T-cell (primary cell): ENCODE measurements around the gene TNFRSF17. TPM values are rescaled to one million over a fixed set of nuclear protein-coding genes. Genes with fewer than 3 reads are reported as not detected.

ENCODE experiments used
- ATAC-seq, 4 experiments: fragments of 200-7000 bp in 3 of 4; fragments of 150-1000 bp in 1 of 4; cut with Tn5 transposase; replicated peaks in 1 of 4; 1 replicate in 3 of 4; 2 replicates in 1 of 4; pipeline ENCODE4 v1.10.0; 2021; ENCODE audit warnings: moderate library complexity in 3 of 4, mild to moderate bottlenecking in 2 of 4, moderate number of reproducible peaks in 1 of 4
- CTCF ChIA-PET, 2 donors: fragments of 300-600 bp; sonication (Branson Sonifier 250); formaldehyde crosslinking; loops; one replicate each; lab custom pipeline; 2022; ENCODE audit warnings: antibody characterized with exemption in 2 of 2; lab: Charles Lee
- POLR2A ChIA-PET, 2 donors: fragments of 300-600 bp; sonication (Branson Sonifier 250); formaldehyde crosslinking; loops; one replicate each; lab custom pipeline; 2022; ENCODE audit warnings: antibody characterized with exemption in 2 of 2; lab: Charles Lee
- DNase-seq, 35 experiments: peaks; one replicate each; pipeline versions ENCODE4 v3.0.0 to v3.0.0-alpha.2; 2013 to 2023
- H3K27ac ChIP-seq: one replicate; pipeline ENCODE4 v1.5.1; 2013; ENCODE audit warnings: low read length
- H3K27me3 ChIP-seq, 2 experiments: replicated peaks in 1 of 2; 1 replicate in 1 of 2; 2 replicates in 1 of 2; pipeline versions ENCODE4 v1.6.1 to v1.7.0; 2013; ENCODE audit warnings: low read length in 1 of 2, mixed read lengths in 1 of 2; ENCODE audit not compliant: control insufficient read depth in 2 of 2, insufficient read depth in 2 of 2; ENCODE audit errors: extremely low read depth in 1 of 2
- H3K36me3 ChIP-seq, 2 donors: 1 replicate in 1 of 2; 2 replicates in 1 of 2; pipeline versions ENCODE4 v1.6.1 to v1.7.0; 2013; ENCODE audit warnings: low read length in 1 of 2; ENCODE audit not compliant: control insufficient read depth in 2 of 2, insufficient read depth in 1 of 2; ENCODE audit errors: extremely low read depth in 1 of 2
- H3K4me1 ChIP-seq, 2 experiments: 1 replicate in 1 of 2; 2 replicates in 1 of 2; pipeline versions ENCODE4 v1.6.1 to v1.7.0; 2013; ENCODE audit warnings: low read length in 2 of 2, mixed read lengths in 1 of 2; ENCODE audit not compliant: insufficient read depth in 2 of 2, control insufficient read depth in 1 of 2; ENCODE audit errors: extremely low read depth in 1 of 2
- H3K4me3 ChIP-seq, 2 donors: 1 replicate in 1 of 2; 2 replicates in 1 of 2; pipeline versions ENCODE4 v1.5.1 to v1.7.0; 2013; ENCODE audit warnings: mild to moderate bottlenecking in 2 of 2, low read length in 1 of 2, moderate library complexity in 1 of 2; ENCODE audit not compliant: control insufficient read depth in 1 of 2; ENCODE audit errors: extremely low read depth in 1 of 2
- H3K9me3 ChIP-seq: 2 replicates; pipeline ENCODE4 v1.7.0; 2013
- H3K27ac Mint-ChIP-seq, 2 donors: one replicate each; pipeline ENCODE4 v1.8.0; 2020 to 2021; ENCODE audit warnings: mild to moderate bottlenecking in 2 of 2, mixed read lengths in 2 of 2
- H3K27me3 Mint-ChIP-seq, 2 donors: one replicate each; pipeline ENCODE4 v1.8.0; 2021 to 2022; ENCODE audit warnings: mixed read lengths in 2 of 2
- H3K36me3 Mint-ChIP-seq: one replicate; pipeline ENCODE4 v1.8.0; 2021; ENCODE audit warnings: mixed read lengths
- H3K4me1 Mint-ChIP-seq, 3 donors: one replicate each; pipeline ENCODE4 v1.8.0; 2020 to 2022; ENCODE audit warnings: mixed read lengths in 3 of 3, mild to moderate bottlenecking in 1 of 3
- H3K4me3 Mint-ChIP-seq, 3 donors: one replicate each; pipeline ENCODE4 v1.8.0; 2020 to 2022; ENCODE audit warnings: mild to moderate bottlenecking in 3 of 3, mixed read lengths in 3 of 3, moderate library complexity in 3 of 3
- H3K9me3 Mint-ChIP-seq, 3 donors: one replicate each; pipeline ENCODE4 v1.8.0; 2020 to 2022; ENCODE audit warnings: mixed read lengths in 3 of 3
- WGBS: methylation state at CpG from one replicate; pipeline ENCODE4 v1.1.5; 2013; ENCODE audit warnings: missing lambda C conversion rate; ENCODE audit not compliant: insufficient coverage; 5-methylcytosine and 5-hydroxymethylcytosine counted together
- total RNA-seq, 35 experiments: library from RNA in 6 of 35; stranded (reverse) in 6 of 35; fragments of 120-200 nt in 1 of 35; gene quantifications; one replicate each; pipeline versions ENCODE4 v1.2.1 to v1.2.4 and lab custom pipeline; 2013 to 2026

TNFRSF17 gene
- total RNA-seq, 5 donors from 2014 or later (not counting 1 experiment from before 2014, with no cell fraction given), result 0.41 to 1.4 (median 0.82) TPM

- ChIA-PET CTCF (no interaction called here), POLR2A (no interaction called here)
- WGBS, result no CpG with 5 or more reads among the region's 5 CpGs
- ATAC-seq (no peak), DNase-seq (no peak)
- H3K27me3 Mint-ChIP-seq, result no peaks in the 10 kb centered on the region
- Histone ChIP-seq H3K27ac (no peak overlapping the region), H3K4me1 (no peaks in the 10 kb centered on the region), H3K36me3 (peaks cover 2% of the 10 kb centered on the region in 2 donors), H3K9me3 (no peaks in the 10 kb centered on the region), H3K27me3 (no peaks in the 10 kb centered on the region), H3K4me3 (no peak overlapping the region)
- no peak overlapping the region for H3K4me3 Mint-ChIP-seq
- peaks cover 22% of the 10 kb centered on the region for H3K36me3 Mint-ChIP-seq
- no peak overlapping the region for H3K27ac Mint-ChIP-seq
- H3K4me1 Mint-ChIP-seq, result peaks cover 2 to 28% (median 11%) of the 10 kb centered on the region in 3 donors
- H3K9me3 Mint-ChIP-seq, result no peaks in the 10 kb centered on the region
These were observed 23.4 kb downstream of the TNFRSF17 start for GRCh38 chr16:11988258-11988978.

GRCh38 chr16:11990702-11991390, 25.8 kb downstream of the TNFRSF17 start:
- Histone ChIP-seq H3K4me3 (no peak overlapping the region), H3K9me3 (no peaks in the 10 kb centered on the region), H3K36me3 (peaks cover 0 to 2% of the 10 kb centered on the region in 2 donors), H3K4me1 (no peaks in the 10 kb centered on the region), H3K27me3 (no peaks in the 10 kb centered on the region), H3K27ac (no peak overlapping the region)
- H3K27me3 Mint-ChIP-seq, result no peaks in the 10 kb centered on the region
- peaks cover 10% of the 10 kb centered on the region for H3K36me3 Mint-ChIP-seq
- WGBS, result 88% methylated on average over 3 of the region's 11 CpGs
- ATAC-seq (no peak), DNase-seq (no peak)
- ChIA-PET POLR2A (interaction anchor here in 1 of 2 donors (0.5 kb wide), 1 partner anchor 30 kb away, joined by 6 read pairs; no protein-coding TSS in a partner anchor), CTCF (no interaction called here)
- no peaks in the 10 kb centered on the region for H3K9me3 Mint-ChIP-seq
- no peak overlapping the region for H3K27ac Mint-ChIP-seq
- peaks cover 0 to 11% (median 7%) of the 10 kb centered on the region in 3 donors for H3K4me1 Mint-ChIP-seq
- no peak overlapping the region for H3K4me3 Mint-ChIP-seq

- Histone ChIP-seq H3K4me1 (no peaks in the 10 kb centered on the region), H3K4me3 (no peak overlapping the region), H3K9me3 (no peaks in the 10 kb centered on the region), H3K36me3 (no peaks in the 10 kb centered on the region), H3K27ac (no peak overlapping the region), H3K27me3 (no peaks in the 10 kb centered on the region)
- CTCF ChIA-PET, result no interaction called here
- no peaks in the 10 kb centered on the region for H3K9me3 Mint-ChIP-seq
- no peaks in the 10 kb centered on the region for H3K27me3 Mint-ChIP-seq
- H3K36me3 Mint-ChIP-seq, result peaks cover 6% of the 10 kb centered on the region
- no peak overlapping the region for H3K4me3 Mint-ChIP-seq
- no peak overlapping the region for H3K27ac Mint-ChIP-seq
- 94% methylated on average over 3 of the region's 3 CpGs for WGBS
- H3K4me1 Mint-ChIP-seq, result peaks cover 3 to 9% (median 8%) of the 10 kb centered on the region in 3 donors
- ATAC-seq (no peak), DNase-seq (no peak)
- POLR2A ChIA-PET, result interaction anchor here in 1 of 2 donors (0.7 kb wide), 1 partner anchor 85 kb away, joined by 4 read pairs; no protein-coding TSS in a partner anchor
These were observed 27.1 kb downstream of the TNFRSF17 start for GRCh38 chr16:11992008-11992584.

GRCh38 chr16:11992586-11993524, 27.8 kb downstream of the TNFRSF17 start:
- H3K27ac Mint-ChIP-seq, result no peak overlapping the region
- peaks cover 3 to 15% (median 10%) of the 10 kb centered on the region in 3 donors for H3K4me1 Mint-ChIP-seq
- ATAC-seq (no peak), DNase-seq (no peak)
- no peak overlapping the region for H3K4me3 Mint-ChIP-seq
- no peaks in the 10 kb centered on the region for H3K27me3 ChIP-seq
- ChIA-PET POLR2A (interaction anchor here in 1 of 2 donors (0.7 kb wide), 1 partner anchor 85 kb away, joined by 4 read pairs; no protein-coding TSS in a partner anchor), CTCF (no interaction called here)
- H3K9me3 Mint-ChIP-seq, result no peaks in the 10 kb centered on the region
- no peak overlapping the region for H3K4me3 ChIP-seq
- no peaks in the 10 kb centered on the region for H3K4me1 ChIP-seq
- no peak overlapping the region for H3K27ac ChIP-seq
- WGBS, result 97% methylated on average over 7 of the region's 16 CpGs
- H3K36me3 Mint-ChIP-seq, result peaks cover 8% of the 10 kb centered on the region
- no peaks in the 10 kb centered on the region for H3K27me3 Mint-ChIP-seq
- H3K36me3 ChIP-seq, result no peaks in the 10 kb centered on the region
- H3K9me3 ChIP-seq, result no peaks in the 10 kb centered on the region

- POLR2A ChIA-PET, result no interaction called here
- WGBS, result 87% methylated on average over 6 of the region's 8 CpGs
- Mint-ChIP-seq H3K4me3 (no peak overlapping the region), H3K4me1 (peaks cover 12 to 25% (median 20%) of the 10 kb centered on the region in 3 donors), H3K36me3 (peaks cover 20% of the 10 kb centered on the region), H3K27me3 (no peaks in the 10 kb centered on the region), H3K9me3 (no peaks in the 10 kb centered on the region), H3K27ac (no peak overlapping the region)
- Histone ChIP-seq H3K9me3 (no peaks in the 10 kb centered on the region), H3K27me3 (no peaks in the 10 kb centered on the region), H3K4me3 (no peak overlapping the region), H3K36me3 (no peaks in the 10 kb centered on the region), H3K4me1 (peaks cover 0 to under 1% of the 10 kb centered on the region in 2 experiments), H3K27ac (no peak overlapping the region)
- CTCF ChIA-PET, result no interaction called here
- no peak for DNase-seq
- ATAC-seq, result no peak
These were observed 29.4 kb downstream of the TNFRSF17 start for GRCh38 chr16:11994143-11995119.
